CD4-positive, alpha-beta T cell treated with Interferon alpha-2 for 1 hour (primary cell): Measurements from ENCODE around the gene DCX.
A peak's percentile ranks its signal among the peaks of the same experiment; 100 is the strongest.

Experiments
- DNase-seq, 2 donors: peaks; one replicate each; pipeline ENCODE4 v3.0.0-alpha.2; 2020 to 2022

DCX gene

GRCh38 chrX:111302284-111302683, 109.7 kb downstream of the DCX start:
- DNase-seq, result no peak

DNA sequence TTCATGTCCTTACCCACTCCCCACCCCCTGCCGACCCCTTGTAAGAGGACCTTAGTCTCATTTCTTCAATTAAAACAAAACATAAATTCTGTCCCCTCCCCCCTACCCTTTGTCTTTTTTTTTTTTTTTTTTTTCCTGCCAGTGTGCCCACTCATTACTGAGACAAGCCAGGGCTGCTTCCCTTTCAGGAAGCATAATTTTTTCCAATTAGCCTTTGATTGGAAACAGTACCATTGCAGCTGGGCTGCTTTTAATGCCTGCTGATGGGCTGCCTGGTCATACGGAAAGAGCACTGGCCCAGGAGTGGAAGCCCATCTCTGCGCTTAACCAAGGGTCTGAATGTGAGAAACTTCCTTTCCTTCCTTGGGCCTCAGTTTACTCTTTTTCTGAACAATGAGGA, 123.2 kb downstream of the DCX start:
- no peak for DNase-seq

DNA sequence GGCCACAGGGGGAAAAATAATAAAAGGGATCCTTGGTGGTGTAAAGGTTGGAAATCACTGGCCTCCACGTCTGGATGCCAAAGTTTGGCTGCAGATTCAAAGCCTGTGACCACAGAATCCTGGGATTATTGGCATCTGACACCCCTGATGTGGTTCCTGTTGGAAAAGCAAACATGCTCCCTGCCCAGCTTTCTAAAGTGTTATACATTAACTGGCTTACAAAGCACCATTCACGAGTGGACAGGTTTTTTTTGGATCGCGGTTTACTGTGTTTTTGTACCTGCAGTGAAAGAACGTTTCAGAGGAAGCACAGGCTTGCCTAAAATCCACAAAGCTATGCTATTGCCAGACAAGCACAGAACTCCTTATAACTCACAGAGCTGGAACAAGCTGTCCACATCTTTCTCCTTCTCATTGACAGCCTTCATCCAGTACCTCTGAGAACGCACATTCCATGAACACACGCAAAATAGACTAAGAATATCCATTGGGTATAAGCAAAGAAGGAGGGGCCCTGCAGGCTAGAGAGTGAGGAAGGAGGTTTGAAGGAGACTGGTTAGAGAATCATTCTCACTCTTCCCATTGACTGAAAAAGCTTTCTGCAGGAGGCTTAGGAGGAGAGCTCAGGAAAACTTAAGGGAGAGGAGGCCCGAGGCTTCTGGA, 127.2 kb downstream of the DCX start:
- DNase-seq, result no peak

GRCh38 chrX:111283446-111283845, 128.5 kb downstream of the DCX start:
- DNase-seq, result no peak

GRCh38 chrX:111282991-111283390, 129.0 kb downstream of the DCX start:
- no peak for DNase-seq

DNA sequence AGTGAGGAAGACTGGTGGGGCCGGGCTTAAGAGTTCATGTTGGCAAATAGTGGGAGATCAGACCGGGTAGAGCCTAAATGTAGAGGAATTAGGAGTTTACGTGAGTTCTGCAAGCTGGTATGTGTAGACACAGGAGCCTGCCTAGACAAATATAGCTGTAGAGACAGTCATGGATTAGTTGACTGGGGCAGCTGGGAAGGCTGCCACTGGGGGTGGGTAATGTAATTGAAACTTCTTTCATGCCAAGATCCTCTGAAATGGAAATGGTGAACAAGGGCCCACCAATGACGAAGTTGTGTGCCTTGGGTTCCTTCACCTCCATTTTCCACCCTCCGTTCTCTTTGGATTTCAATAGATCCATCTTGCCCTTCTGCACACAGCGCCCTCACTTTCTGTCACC, 129.9 kb downstream of the DCX start:
- DNase-seq, result no peak

DNA sequence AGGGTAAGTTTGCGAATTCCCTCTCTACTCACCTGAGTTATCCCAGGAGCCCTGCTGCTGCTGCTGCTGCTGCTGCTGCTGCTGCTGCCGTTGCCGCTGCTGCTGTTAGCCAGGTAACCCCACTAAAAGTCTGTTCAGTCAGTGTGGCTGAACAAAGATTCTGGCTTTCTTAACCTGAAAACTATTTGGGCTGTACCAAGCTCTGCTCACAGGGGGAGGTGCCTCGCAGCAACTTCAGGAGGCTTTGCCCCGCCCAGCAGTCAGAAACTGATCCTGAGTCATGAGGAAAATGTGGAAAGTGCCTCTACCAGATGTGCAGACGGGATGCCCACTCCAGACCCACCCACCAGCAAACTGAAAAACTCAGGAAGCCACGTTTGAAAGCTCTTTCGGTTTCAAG, 141.7 kb downstream of the DCX start, which contains the start of gene CAPN6:
CAPN6 (minus strand) TSS at position 145 of the 400 bp plus-strand sequence. CDS start 6,547 bp downstream, outside the sequence.
- DNase-seq, result no peak

DNA sequence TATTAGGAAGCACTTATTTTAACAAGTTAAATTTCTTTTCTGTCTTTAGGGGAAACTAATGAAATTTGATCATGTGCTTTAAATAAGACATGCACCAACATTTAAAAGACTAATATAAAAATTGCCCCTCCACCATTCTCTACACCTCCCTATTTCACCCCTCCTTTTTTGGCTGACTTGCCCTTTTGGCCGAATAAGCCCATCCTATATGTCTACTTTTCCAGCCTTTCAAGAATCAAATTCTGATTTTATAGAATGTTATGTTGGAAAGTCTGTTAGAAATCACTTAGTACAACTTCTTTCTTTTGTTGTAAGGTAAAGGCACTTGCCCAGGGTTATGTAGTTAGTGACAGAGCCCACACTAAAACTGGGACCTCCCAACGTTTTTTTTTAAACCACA, 143.5 kb downstream of the DCX start:
- DNase-seq, result no peak

DNA sequence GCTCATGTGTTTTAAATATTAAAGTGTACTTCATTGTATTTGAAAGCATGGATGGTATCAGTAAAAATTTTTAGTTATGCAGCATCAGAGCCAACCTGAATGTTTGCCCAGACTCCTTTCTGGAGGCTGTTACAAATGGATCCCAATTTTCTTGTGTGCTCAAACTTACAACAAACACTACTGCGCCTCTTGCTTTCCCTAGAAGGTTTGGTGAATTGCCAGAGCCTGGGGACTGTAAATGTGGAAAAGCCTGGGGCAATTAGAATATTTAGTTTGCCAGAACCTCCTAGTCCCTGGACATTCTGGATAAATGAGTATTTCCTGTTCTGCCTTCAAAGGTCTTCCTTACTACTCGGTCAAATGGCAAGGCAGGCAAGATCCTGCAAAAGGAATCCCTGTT, 146.5 kb downstream of the DCX start:
- DNase-seq, result no peak

GRCh38 chrX:111264385-111264784, 147.6 kb downstream of the DCX start:
- no peak for DNase-seq

DNA sequence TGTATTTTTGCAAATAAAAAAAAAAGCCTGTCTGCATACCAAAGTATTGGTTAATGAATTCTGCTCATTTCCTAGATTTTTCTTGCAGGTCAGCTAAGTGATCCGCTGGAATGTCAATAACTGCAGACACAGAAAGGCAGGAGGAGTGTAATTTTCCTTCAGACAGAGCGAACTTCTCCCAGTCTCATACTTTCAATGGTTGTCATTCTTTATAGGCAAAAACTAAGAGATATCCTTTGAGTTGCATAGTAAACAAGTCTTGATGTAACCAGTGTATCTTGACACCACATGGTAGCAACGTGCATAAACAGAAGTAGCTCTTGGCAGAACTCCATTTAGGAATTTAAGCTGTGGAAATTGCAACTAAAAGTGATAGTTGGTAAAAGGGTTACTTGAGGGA, 149.9 kb downstream of the DCX start:
- DNase-seq, result no peak

DNA sequence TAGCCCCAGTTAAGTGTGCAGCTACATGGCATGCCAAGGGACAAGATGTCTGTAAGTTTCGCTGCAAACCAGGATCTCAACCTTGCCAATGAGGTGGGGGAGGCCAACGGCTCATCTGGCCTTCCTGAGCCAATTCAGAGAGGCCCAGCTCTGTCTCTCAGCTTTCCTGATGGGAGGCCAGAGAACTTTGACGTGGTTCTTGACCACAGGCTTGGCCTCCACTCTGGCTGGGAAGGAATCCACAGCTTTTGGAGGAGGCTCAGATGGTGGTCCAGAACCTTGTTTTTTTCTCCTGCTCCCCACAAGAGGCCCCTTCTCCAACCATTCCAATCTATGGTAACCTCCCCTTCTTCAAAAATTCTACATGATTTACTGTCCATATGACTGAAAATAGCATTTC, 151.5 kb downstream of the DCX start:
- no peak for DNase-seq

DNA sequence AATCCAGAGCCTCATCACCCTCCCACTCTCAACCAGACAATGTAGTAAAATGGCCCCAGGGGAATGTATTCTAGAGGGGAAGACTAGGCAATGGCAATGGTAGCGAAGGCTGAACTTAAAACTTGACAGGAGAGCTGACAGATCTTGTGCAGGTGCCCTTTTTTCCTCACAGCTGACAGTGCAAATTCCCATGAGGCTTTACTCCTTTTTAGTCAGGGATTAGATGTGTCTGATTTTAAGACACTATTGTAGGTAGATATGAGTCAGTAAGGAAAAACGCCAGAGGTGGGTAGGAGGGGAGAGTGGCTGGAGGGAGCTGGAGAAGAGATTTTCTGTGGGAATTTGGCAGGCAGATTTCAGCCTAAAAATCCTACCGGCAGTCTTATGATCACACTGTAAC, 152.4 kb downstream of the DCX start:
- DNase-seq, result no peak

- DNase-seq, result no peak
These were observed 154.3 kb downstream of the DCX start for GRCh38 chrX:111257733-111258132.

- no peak for DNase-seq
These were observed 156.9 kb downstream of the DCX start for GRCh38 chrX:111254896-111255693.

DNA sequence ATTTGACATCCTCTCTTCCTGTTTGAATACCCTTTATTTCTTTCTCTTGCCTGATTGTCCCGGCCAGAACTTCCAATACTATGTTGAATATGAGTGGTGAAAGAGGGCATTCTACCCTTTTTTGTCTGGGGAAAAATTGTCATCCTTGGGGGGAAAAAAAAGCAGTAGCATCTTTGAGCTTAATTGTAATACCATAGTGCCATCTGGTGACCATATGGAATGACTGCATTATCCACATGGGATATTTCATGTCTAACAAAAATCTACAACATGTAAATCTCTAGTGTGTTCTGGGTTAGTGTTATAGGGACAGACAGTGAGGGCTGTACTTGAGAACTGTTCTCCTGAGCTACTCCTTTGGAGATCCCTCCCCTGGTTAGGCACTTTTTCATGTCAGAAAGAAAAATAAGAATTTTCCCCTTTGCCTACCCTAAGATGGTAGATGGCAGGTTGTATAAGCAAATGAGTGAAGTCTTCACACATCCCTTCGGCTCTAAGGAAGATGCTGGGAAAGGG, 167.7 kb downstream of the DCX start:
- DNase-seq, result peak in 1 of 2 donors; percentile 12
